ENCODE data around the gene LPP.

Gene LPP

GRCh38 chr3:188824566-188824965 lies 670.6 kb downstream of the LPP start:
- H3K36me3 ChIP-seq = no peaks in the 10 kb centered on the region
- H3K9me3 ChIP-seq = no peaks in the 10 kb centered on the region
- no peak overlapping the region for H3K4me3 ChIP-seq (ENCODE audit: low read depth, low read length)
- H3K27me3 ChIP-seq = no peaks in the 10 kb centered on the region; the same call in none of the 2 replicates
- no peak for DNase-seq
- TF ChIP-seq CTCF (IDR thresholded peaks at IDR 0.05; ENCODE audit: low read depth, low read length) = no peak
- no peaks in the 10 kb centered on the region for H3K4me1 ChIP-seq

GRCh38 chr3:188825901-188826300 lies 671.9 kb downstream of the LPP start:
- H3K27me3 ChIP-seq = no peaks in the 10 kb centered on the region; the same call in none of the 2 replicates
- H3K4me3 ChIP-seq (ENCODE audit: low read depth, low read length) = no peak overlapping the region
- no peaks in the 10 kb centered on the region for H3K4me1 ChIP-seq
- H3K9me3 ChIP-seq = no peaks in the 10 kb centered on the region
- no peaks in the 10 kb centered on the region for H3K36me3 ChIP-seq
- TF ChIP-seq CTCF (IDR thresholded peaks at IDR 0.05; ENCODE audit: low read depth, low read length) = no peak
- no peak for DNase-seq

- no peaks in the 10 kb centered on the region; the same call in none of the 2 replicates for H3K27me3 ChIP-seq
- TF ChIP-seq CTCF (IDR thresholded peaks at IDR 0.05; ENCODE audit: low read depth, low read length) = no peak
- no peaks in the 10 kb centered on the region for H3K36me3 ChIP-seq
- no peak for DNase-seq
- H3K9me3 ChIP-seq = no peaks in the 10 kb centered on the region
- H3K4me3 ChIP-seq (ENCODE audit: low read depth, low read length) = no peak overlapping the region
- H3K4me1 ChIP-seq = no peaks in the 10 kb centered on the region
Measured at GRCh38 chr3:188826574-188826973, 672.6 kb downstream of the LPP start.

GRCh38 chr3:188827103-188827502 lies 673.1 kb downstream of the LPP start:
- Histone ChIP-seq H3K9me3 (no peaks in the 10 kb centered on the region), H3K4me3 (ENCODE audit: low read depth, low read length) (no peak overlapping the region), H3K27me3 (no peaks in the 10 kb centered on the region; the same call in none of the 2 replicates), H3K36me3 (no peaks in the 10 kb centered on the region), H3K4me1 (no peaks in the 10 kb centered on the region)
- no peak for TF ChIP-seq CTCF (IDR thresholded peaks at IDR 0.05; ENCODE audit: low read depth, low read length)
- no peak for DNase-seq

- no peak for DNase-seq
- Histone ChIP-seq H3K27me3 (no peaks in the 10 kb centered on the region; the same call in none of the 2 replicates), H3K36me3 (no peaks in the 10 kb centered on the region), H3K4me1 (peaks cover under 1% of the 10 kb centered on the region; the same call in 1 of the 2 replicates), H3K4me3 (ENCODE audit: low read depth, low read length) (no peak overlapping the region), H3K9me3 (no peaks in the 10 kb centered on the region)
- no peak for TF ChIP-seq CTCF (IDR thresholded peaks at IDR 0.05; ENCODE audit: low read depth, low read length)
Measured at GRCh38 chr3:188827576-188827975, 673.6 kb downstream of the LPP start.

- no peaks in the 10 kb centered on the region; the same call in 1 of the 2 replicates for H3K27me3 ChIP-seq
- TF ChIP-seq CTCF (IDR thresholded peaks at IDR 0.05; ENCODE audit: low read depth, low read length) = no peak
- peaks cover 4% of the 10 kb centered on the region; the same call in 1 of the 2 replicates for H3K4me1 ChIP-seq
- no peaks in the 10 kb centered on the region for H3K36me3 ChIP-seq
- no peak for DNase-seq
- H3K9me3 ChIP-seq = no peaks in the 10 kb centered on the region
- no peak overlapping the region for H3K4me3 ChIP-seq (ENCODE audit: low read depth, low read length)
Measured at GRCh38 chr3:188829130-188829529, 675.2 kb downstream of the LPP start.

Data from BE2C (cell line).